ENCODE measurements around the gene GDI2.

GDI2 gene

GRCh38 chr10:5805711-5806110, 7.5 kb downstream of the GDI2 start:
- DNase-seq (ENCODE audit: low read depth) = no peak
- TF ChIP-seq CTCF (IDR thresholded peaks at IDR 0.05; ENCODE audit: low read depth, low read length, missing control alignments) = no peak
- H3K4me3 ChIP-seq (ENCODE audit: low read depth, low read length) = no peak overlapping the region

- DNase-seq (ENCODE audit: low read depth) = no peak
- no peak overlapping the region for H3K4me3 ChIP-seq (ENCODE audit: low read depth, low read length)
- no peak for TF ChIP-seq CTCF (IDR thresholded peaks at IDR 0.05; ENCODE audit: low read depth, low read length, missing control alignments)
Measured at GRCh38 chr10:5805260-5805659, 8.0 kb downstream of the GDI2 start.

GRCh38 chr10:5804386-5804785, 8.8 kb downstream of the GDI2 start:
- no peak for DNase-seq (ENCODE audit: low read depth)
- H3K4me3 ChIP-seq (ENCODE audit: low read depth, low read length) = no peak overlapping the region
- TF ChIP-seq CTCF (IDR thresholded peaks at IDR 0.05; ENCODE audit: low read depth, low read length, missing control alignments) = no peak

- H3K4me3 ChIP-seq (ENCODE audit: low read depth, low read length) = no peak overlapping the region
- TF ChIP-seq CTCF (IDR thresholded peaks at IDR 0.05; ENCODE audit: low read depth, low read length, missing control alignments) = no peak
- DNase-seq (ENCODE audit: low read depth) = no peak
Measured at GRCh38 chr10:5800782-5801181, 12.5 kb downstream of the GDI2 start.

- no peak for DNase-seq (ENCODE audit: low read depth)
- no peak for TF ChIP-seq CTCF (IDR thresholded peaks at IDR 0.05; ENCODE audit: low read depth, low read length, missing control alignments)
- no peak overlapping the region for H3K4me3 ChIP-seq (ENCODE audit: low read depth, low read length)
Measured at GRCh38 chr10:5794236-5794635, 19.0 kb downstream of the GDI2 start.

- no peak for TF ChIP-seq CTCF (IDR thresholded peaks at IDR 0.05; ENCODE audit: low read depth, low read length, missing control alignments)
- no peak for DNase-seq (ENCODE audit: low read depth)
Measured at GRCh38 chr10:5789626-5790025, 23.6 kb downstream of the GDI2 start.

GRCh38 chr10:5788969-5789368, 24.3 kb downstream of the GDI2 start:
- no peak for DNase-seq (ENCODE audit: low read depth)
- TF ChIP-seq CTCF (IDR thresholded peaks at IDR 0.05; ENCODE audit: low read depth, low read length, missing control alignments) = no peak
- no peak overlapping the region for H3K4me3 ChIP-seq (ENCODE audit: low read depth, low read length)

More at GRCh38 chr10:5789626-5790025, 23.6 kb downstream of the GDI2 start:
- H3K4me3 ChIP-seq (ENCODE audit: low read depth, low read length) = no peak overlapping the region
